ENCODE measurements around the gene KLF11. TPM values are rescaled to one million over a fixed set of nuclear protein-coding genes. Genes with fewer than 3 reads are reported as not detected.

Gene KLF11
- total RNA-seq (6.8 and 7.7 TPM in 2 replicates), polyA plus RNA-seq (5.9 and 6.3 TPM in 2 replicates), polyA minus RNA-seq (ENCODE audit: low replicate concordance) (26.0 and 26.9 TPM in 2 replicates)
- 3.3 and 4.0 TPM in 2 replicates for polyA plus RNA-seq (2012)

- H3K9me3 ChIP-seq (ENCODE audit: control insufficient read depth, insufficient read depth, low read depth, low read length): no peaks in the 10 kb centered on the region
- no peaks in the 10 kb centered on the region for H3K79me2 ChIP-seq (ENCODE audit: control insufficient read depth, insufficient read depth, low read length)
- H3K4me1 ChIP-seq (ENCODE audit: control insufficient read depth, extremely low read depth, insufficient read depth, low read length): peaks cover 3% of the 10 kb centered on the region
- H3K4me2 ChIP-seq (ENCODE audit: extremely low read depth, insufficient read depth, low read length): peak within 1 kb of the TSS; percentile 72
- peak within 1 kb of the TSS; percentile 85 for H3K9ac ChIP-seq (ENCODE audit: insufficient read depth, low read length)
- H2AFZ ChIP-seq (ENCODE audit: low read length): peak within 1 kb of the TSS; percentile 41
- H3K27ac ChIP-seq (ENCODE audit: insufficient read depth, low read length): peak within 1 kb of the TSS; percentile 43
- H3K27me3 ChIP-seq (ENCODE audit: control insufficient read depth, insufficient read depth, low read length): no peaks in the 10 kb centered on the region
- H3K36me3 ChIP-seq (ENCODE audit: control insufficient read depth, insufficient read depth, low read length): peaks cover 5% of the 10 kb centered on the region
- no peak for TF ChIP-seq CTCF (conservative IDR thresholded peaks at IDR 0.05 in 1 of 2, IDR thresholded peaks at IDR 0.05 in 1 of 2; ENCODE audit: low read depth in 1 of 2, low read length in 2 of 2)
- TF ChIP-seq EZH2 (IDR thresholded peaks at IDR 0.05; ENCODE audit: low read length, missing control alignments): no peak
- H4K20me1 ChIP-seq (ENCODE audit: control insufficient read depth, extremely low read depth, insufficient read depth, low read length): no peaks in the 10 kb centered on the region
- peak; percentile 81 to 92 for DNase-seq (ENCODE audit: low read depth in 2 of 2)
- H3K4me3 ChIP-seq (replicated peaks in 1 of 4; ENCODE audit: control extremely low read depth in 1 of 4, insufficient read depth in 1 of 4, low read depth in 3 of 4, low read length in 4 of 4): peak within 1 kb of the TSS; percentile 7 to 66 (median 58)
These were observed at the start of gene KLF11 for GRCh38 chr2:10043256-10043905. Gene KLF11 (plus strand): TSS chr2:10043550. CDS start chr2:10043717, 167 bp downstream.

GRCh38 chr2:9994462-9994861 lies 48.9 kb upstream of the KLF11 start:
- TF ChIP-seq EZH2 (IDR thresholded peaks at IDR 0.05; ENCODE audit: low read length, missing control alignments) (no peak), CTCF (conservative IDR thresholded peaks at IDR 0.05 in 1 of 2, IDR thresholded peaks at IDR 0.05 in 1 of 2; ENCODE audit: low read depth in 1 of 2, low read length in 2 of 2) (no peak)
- no peak for DNase-seq (ENCODE audit: low read depth in 2 of 2)
- Histone ChIP-seq H3K4me1 (ENCODE audit: control insufficient read depth, extremely low read depth, insufficient read depth, low read length) (no peaks in the 10 kb centered on the region), H3K79me2 (ENCODE audit: control insufficient read depth, insufficient read depth, low read length) (no peaks in the 10 kb centered on the region), H3K9me3 (ENCODE audit: control insufficient read depth, insufficient read depth, low read depth, low read length) (no peaks in the 10 kb centered on the region), H4K20me1 (ENCODE audit: control insufficient read depth, extremely low read depth, insufficient read depth, low read length) (no peaks in the 10 kb centered on the region), H2AFZ (ENCODE audit: low read length) (no peak overlapping the region), H3K27ac (ENCODE audit: insufficient read depth, low read length) (no peak overlapping the region), H3K27me3 (ENCODE audit: control insufficient read depth, insufficient read depth, low read length) (no peaks in the 10 kb centered on the region), H3K4me2 (ENCODE audit: extremely low read depth, insufficient read depth, low read length) (no peak overlapping the region), H3K36me3 (ENCODE audit: control insufficient read depth, insufficient read depth, low read length) (no peaks in the 10 kb centered on the region), H3K4me3 (replicated peaks in 1 of 4; ENCODE audit: control extremely low read depth in 1 of 4, insufficient read depth in 1 of 4, low read depth in 3 of 4, low read length in 4 of 4) (no peak overlapping the region), H3K9ac (ENCODE audit: insufficient read depth, low read length) (no peak overlapping the region)

GRCh38 chr2:9995059-9995458 lies 48.3 kb upstream of the KLF11 start:
- Histone ChIP-seq H3K9me3 (ENCODE audit: control insufficient read depth, insufficient read depth, low read depth, low read length) (no peaks in the 10 kb centered on the region), H3K4me1 (ENCODE audit: control insufficient read depth, extremely low read depth, insufficient read depth, low read length) (no peaks in the 10 kb centered on the region), H3K36me3 (ENCODE audit: control insufficient read depth, insufficient read depth, low read length) (no peaks in the 10 kb centered on the region), H3K9ac (ENCODE audit: insufficient read depth, low read length) (no peak overlapping the region), H4K20me1 (ENCODE audit: control insufficient read depth, extremely low read depth, insufficient read depth, low read length) (no peaks in the 10 kb centered on the region), H3K79me2 (ENCODE audit: control insufficient read depth, insufficient read depth, low read length) (no peaks in the 10 kb centered on the region), H3K27ac (ENCODE audit: insufficient read depth, low read length) (no peak overlapping the region), H3K4me3 (replicated peaks in 1 of 4; ENCODE audit: control extremely low read depth in 1 of 4, insufficient read depth in 1 of 4, low read depth in 3 of 4, low read length in 4 of 4) (no peak overlapping the region), H3K27me3 (ENCODE audit: control insufficient read depth, insufficient read depth, low read length) (no peaks in the 10 kb centered on the region), H2AFZ (ENCODE audit: low read length) (no peak overlapping the region), H3K4me2 (ENCODE audit: extremely low read depth, insufficient read depth, low read length) (no peak overlapping the region)
- no peak for DNase-seq (ENCODE audit: low read depth in 2 of 2)
- no peak for TF ChIP-seq EZH2 (IDR thresholded peaks at IDR 0.05; ENCODE audit: low read length, missing control alignments)
- TF ChIP-seq CTCF (conservative IDR thresholded peaks at IDR 0.05 in 1 of 2, IDR thresholded peaks at IDR 0.05 in 1 of 2; ENCODE audit: low read depth in 1 of 2, low read length in 2 of 2): no peak
